RPMI7951 (cell line): ENCODE data around the gene ADAM33. TPM values are rescaled to one million over a fixed set of nuclear protein-coding genes. Genes with fewer than 3 reads are reported as not detected.

Source experiments
- DNase-seq: peaks from one replicate; pipeline ENCODE4 v3.0.0-alpha.2; 2012; ENCODE audit warnings: low read depth
- total RNA-seq: library from RNA; depleted of rRNA; stranded (reverse); fragments of >200 nt; shearing (Covaris generic); gene quantifications from 2 replicates; pipeline ENCODE4 v1.2.3, GENCODE V29; 2014

The ADAM33 gene
- total RNA-seq, 1 experiment from 2014 or later = 3.6 TPM

- DNase-seq = no peak
Measured at GRCh38 chr20:3689978-3690377, 8.2 kb upstream of the ADAM33 start.

GRCh38 chr20:3687655-3688054, 5.8 kb upstream of the ADAM33 start:
- peak; percentile 81 for DNase-seq

DNA sequence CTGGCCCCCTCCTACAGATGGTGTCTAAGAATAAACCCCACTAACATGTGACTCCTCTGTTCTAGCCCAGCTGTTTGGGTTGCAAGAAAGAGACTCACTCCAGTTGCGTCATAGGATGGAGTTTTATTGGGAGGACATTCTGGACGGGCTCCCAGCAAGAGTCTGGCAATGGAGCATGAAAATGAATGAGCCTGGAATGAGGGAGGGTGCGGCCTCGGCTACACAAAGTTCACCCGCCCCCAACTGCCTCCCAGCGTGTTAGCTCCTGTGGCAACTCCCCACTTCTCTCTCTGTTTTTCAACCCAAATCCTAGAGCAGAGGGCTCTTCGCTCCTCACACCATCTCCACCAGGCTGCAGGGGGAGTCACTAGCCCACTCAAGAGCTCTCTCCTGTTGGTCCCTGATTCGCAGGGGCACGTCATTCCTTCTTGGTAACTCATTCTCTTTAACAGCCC, 5.1 kb upstream of the ADAM33 start:
- peak; percentile 79 for DNase-seq

- no peak for DNase-seq
Measured at GRCh38 chr20:3686421-3686820, 4.6 kb upstream of the ADAM33 start.

GRCh38 chr20:3685341-3685740, 3.5 kb upstream of the ADAM33 start:
- DNase-seq = no peak

DNA sequence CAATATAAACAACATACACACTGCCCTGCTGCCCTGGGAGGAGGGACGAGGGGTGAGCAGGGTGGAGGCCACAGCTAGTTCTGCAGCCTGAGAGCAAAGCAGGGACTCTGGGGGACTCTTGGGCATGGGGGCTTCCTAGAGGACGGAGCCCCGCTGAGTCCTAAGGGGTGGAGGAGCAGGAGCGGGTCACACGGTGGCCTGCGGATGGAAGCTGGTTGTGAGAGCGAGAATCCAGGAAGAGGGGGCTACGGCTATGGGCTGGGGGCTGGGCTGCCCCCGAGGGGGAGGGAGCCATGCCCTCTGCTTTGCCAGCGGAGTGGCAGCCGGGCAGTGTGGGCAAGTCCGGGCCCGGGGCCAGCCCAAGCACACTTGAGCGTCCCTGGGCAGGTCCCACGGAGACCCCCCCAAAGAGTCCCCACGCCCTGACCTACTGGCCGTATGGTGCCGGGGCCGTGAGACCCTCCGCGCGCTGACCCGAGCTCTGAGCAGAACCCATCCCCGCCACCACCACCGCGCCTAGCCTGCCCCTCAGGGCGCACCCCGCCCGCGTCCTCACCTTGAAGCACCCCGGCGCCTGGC, 369 bp downstream of the ADAM33 start:
- no peak for DNase-seq

GRCh38 chr20:3680701-3681351, 984 bp downstream of the ADAM33 start:
- no peak for DNase-seq

GRCh38 chr20:3679749-3680700, 1.8 kb downstream of the ADAM33 start:
- peak; percentile 89 for DNase-seq

DNA sequence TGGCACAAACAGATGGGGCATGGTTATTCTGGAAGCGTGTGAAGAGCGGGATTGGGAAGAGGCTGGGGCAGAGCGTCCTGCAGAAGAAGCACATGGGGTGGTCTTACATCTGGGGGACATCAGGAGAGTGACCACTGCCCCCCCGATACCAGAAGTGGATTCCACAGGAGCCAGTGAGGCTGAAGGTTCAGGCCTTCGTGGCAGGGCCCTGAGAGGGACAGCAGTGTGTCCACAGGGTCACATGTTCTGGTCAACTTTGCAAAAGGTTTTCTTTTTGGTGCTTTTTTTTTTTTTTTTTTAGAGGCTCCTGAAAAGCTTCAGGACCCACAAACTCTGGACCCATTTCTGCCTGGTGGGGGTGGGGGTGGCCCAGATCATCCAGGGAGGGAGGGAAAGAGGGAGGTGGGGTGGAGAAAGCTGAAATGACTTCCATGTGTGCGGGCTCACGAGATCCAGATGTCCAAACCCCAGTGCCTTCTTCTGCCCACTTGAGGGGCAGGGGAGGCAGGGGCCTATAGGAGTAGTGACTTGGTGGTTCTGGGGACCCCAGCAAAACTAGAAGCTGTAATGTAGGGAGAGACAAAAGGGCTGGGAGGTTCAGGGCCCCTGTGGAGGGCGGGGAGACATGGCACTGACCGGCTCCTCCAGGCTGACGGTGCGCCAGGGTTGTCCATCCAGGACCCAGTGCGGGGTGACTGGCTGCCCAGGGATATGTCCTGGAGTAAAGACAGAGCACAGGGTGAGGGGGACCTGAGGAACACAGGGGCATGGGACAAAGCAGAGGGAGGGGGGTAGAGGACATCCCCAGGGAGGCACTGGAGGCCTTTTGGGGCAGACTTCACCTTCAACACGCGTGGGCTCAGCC, 2.7 kb downstream of the ADAM33 start:
- peak; percentile 67 for DNase-seq

GRCh38 chr20:3678198-3678597, 3.6 kb downstream of the ADAM33 start:
- DNase-seq = no peak

DNA sequence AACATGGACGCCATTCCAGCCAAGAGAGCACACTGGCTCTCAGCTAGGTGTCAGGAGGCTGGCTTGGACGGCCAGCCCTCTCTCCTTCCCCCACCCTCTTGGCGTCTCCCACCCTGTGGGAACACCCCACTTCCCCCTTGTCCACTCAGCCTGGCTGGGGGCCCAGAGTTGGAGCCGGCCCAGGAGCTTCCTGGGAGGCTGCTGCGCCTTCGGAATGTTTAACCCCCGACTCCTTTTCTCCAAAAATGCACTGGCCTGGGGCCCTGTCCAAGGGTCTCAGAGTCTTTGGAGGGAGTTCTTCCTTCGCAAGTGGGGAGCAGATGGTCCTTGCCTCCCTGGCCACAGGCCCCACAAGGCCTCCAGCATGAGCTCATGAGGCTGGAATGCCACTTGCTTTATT, 4.1 kb downstream of the ADAM33 start:
- DNase-seq = peak; percentile 56

- DNase-seq = no peak
Measured at GRCh38 chr20:3674995-3675900, 6.6 kb downstream of the ADAM33 start.

- no peak for DNase-seq
Measured at GRCh38 chr20:3674447-3674846, 7.4 kb downstream of the ADAM33 start.

DNA sequence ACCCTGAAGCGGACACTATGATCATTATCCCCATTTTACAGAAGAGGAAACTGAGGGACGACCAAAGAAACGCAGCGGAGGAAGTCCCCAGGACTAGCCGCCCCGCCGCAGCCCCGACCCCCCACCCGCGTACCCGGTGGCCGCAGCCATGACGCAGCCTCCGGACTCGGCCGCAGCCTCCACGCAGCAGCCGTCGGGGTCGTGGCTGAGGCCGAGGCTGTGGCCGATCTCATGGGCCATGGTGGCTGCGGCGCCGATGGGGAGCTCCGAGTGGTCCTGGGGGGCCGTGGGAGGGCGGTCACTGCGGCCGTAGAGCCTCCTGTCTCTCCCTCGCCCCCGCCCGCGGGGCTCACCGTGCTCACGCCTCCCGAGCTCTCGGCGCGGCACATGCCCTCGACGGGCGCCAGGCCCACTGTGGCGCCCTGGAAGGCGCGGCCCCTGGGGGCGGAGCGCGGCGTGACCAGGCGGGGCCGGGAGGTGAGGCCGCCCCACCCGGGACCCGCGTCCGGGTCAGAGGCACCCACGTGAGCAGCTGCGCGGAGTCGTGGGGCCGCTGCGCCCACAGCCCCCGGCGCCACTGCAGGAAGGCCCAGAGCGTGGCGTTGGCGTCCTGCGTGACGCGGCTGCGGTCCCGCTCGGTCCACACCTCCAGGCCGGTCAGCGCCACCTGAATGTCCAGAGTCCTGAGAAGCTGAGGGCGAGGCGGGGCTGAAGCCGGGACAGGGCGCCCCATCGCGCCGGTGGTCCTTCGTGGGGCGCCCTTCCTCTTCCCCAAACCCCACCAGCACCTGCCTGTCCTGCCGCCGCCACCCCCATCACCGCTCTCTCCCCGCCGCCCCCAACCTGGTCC, 8.4 kb downstream of the ADAM33 start:
- no peak for DNase-seq

DNA sequence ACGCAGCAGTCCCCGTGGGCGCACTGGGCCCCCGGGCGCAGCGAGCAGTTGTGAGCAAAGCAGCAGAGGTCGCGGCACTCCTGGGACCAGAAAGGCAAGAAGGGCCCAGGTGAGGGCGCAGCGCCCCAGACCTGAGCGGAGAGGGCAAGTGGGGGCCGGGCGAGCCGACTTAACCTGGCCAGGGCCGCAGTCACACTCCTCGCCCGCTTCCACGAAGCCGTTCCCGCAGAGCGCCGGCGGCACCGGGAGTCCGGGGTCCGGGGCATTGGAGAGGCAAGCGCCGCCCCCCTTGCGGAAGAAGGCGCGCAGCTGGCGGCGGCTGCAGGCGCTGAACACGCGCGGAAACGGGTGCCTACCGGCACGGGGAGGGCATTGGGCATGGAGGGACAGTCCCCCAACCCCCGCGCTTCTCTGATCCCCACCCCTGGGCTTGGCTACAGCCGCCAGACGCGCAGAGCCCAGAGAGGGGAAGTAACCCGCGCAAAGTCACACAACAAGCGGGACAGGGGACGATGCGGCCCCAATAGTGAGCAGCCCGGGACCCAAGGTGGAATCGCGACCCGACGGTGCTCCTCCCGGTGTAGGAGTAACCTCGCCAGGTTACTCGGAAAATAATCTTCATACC, 9.2 kb downstream of the ADAM33 start:
- DNase-seq = no peak

GRCh38 chr20:3671986-3672546, 9.7 kb downstream of the ADAM33 start:
- no peak for DNase-seq

- DNase-seq = no peak
Measured at GRCh38 chr20:3670945-3671344, 10.9 kb downstream of the ADAM33 start.

DNA sequence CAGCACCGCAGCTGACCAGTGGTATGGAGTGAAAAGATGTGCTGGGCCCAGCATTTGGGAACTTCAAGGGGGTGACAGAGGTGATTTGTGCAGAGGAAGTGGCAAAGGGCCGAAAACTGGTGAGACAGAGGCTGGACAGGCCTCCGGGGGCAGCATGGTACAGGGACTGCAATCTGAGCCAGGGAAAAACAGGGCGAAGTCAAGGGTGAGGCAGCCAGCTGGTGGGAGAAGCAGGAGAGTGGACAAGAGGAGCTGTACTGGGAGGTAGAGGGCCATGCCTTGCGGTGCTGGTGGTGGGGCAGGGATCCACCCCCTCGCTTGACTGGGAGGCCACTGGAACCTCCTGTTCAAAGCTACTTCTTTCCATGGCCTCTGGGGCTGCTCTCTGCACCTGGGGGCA, 11.3 kb downstream of the ADAM33 start:
- peak; percentile 48 for DNase-seq
